HG03159 (cell line): Measurements from ENCODE around the gene OR2AG1.
A peak's percentile ranks its signal among the peaks of the same experiment; 100 is the strongest.
"Not testable (repeated sequence)": the region's sequence is repeated elsewhere in the genome, so short reads cannot be mapped to it uniquely, and the experiment has no call there.

Experiments
- ATAC-seq: cut with Tn5 transposase; IDR thresholded peaks from one replicate; pipeline ENCODE4 v1.9.1; 2021; ENCODE audit warnings: mild to moderate bottlenecking, moderate library complexity; ENCODE audit not compliant: unreplicated experiment

Gene OR2AG1

DNA sequence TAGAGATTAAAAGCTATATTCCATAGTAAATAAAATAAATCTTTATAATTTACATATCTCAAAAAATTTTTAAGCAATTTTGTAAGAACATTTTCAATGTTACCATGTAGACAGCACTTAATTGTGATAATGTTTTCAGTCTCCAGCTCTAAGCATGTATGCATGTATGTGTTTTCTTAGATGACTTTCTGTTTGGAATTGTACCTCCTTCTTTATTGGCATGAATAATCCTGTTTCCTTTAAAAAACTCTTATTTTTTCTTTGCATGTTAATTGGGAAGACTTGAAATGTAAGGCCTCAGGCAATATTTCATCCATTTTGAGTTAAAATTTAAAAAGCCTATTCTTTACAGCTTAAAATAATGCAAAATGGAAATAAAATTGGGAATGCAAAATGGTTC, 2.0 kb upstream of the OR2AG1 start:
- no peak for ATAC-seq

DNA sequence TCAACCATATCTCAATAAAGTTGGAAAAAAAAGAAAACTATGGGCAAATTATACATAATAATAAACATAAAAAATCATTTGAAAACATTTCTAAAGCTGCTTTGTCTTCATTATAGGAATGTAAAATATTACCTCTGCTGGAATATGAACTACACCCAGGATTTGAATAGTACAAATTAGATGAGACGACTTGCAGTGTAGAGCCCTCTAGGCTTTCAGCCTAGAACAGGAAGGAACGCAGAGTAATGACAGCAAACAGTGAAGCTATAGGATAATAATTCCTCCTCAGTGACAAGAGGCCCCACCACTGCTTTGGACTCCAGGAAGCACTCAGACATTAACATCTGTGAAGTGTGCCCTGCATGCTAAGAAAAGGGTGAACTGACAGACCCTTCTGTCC, 7.7 kb downstream of the OR2AG1 start:
- ATAC-seq: no peak

DNA sequence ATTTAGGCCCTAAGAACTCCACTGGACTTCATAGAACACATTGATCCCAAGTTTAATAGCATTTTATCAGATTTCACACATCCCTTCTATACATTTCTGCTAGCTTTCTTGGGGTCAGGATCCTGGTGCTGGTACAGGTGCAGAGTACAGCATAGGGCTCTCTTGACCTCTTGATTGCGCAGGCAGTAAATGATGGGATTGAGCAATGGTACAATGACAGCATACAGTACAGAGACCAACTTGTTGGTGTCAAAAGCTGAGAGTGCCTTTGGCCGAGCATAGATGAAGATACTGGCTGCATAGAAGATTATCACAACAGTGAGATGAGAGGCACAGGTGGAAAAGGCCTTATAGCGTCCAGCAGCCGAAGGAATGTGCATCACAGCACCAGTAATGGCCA, 11.8 kb downstream of the OR2AG1 start:
- no peak for ATAC-seq

DNA sequence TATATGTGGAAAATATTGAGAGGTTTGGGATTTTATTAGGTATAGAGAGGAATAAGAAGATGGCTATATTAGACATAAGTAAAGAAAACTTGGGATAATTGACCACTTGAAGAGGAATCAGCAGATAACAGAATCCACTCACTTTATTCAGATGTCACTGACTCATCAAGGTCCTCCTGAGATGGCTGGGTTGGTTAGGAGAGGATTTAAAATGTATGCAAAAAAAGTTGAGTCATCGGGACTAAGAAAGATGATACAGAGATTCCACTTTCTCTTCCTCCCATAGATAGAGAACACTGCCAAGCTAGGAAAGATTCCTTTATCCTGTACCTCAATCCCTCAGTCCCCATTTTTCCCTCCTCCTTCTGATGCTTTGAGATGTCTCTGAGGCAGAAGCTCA, 16.6 kb downstream of the OR2AG1 start, which contains the start of gene OR6A2:
TSS of gene OR6A2 (minus strand) at position 288 of the 400 bp plus-strand sequence. CDS start 3,981 bp downstream, outside the sequence.
- ATAC-seq: no peak

GRCh38 chr11:6801075-6801474, 18.3 kb downstream of the OR2AG1 start:
- ATAC-seq: not testable (repeated sequence)

DNA sequence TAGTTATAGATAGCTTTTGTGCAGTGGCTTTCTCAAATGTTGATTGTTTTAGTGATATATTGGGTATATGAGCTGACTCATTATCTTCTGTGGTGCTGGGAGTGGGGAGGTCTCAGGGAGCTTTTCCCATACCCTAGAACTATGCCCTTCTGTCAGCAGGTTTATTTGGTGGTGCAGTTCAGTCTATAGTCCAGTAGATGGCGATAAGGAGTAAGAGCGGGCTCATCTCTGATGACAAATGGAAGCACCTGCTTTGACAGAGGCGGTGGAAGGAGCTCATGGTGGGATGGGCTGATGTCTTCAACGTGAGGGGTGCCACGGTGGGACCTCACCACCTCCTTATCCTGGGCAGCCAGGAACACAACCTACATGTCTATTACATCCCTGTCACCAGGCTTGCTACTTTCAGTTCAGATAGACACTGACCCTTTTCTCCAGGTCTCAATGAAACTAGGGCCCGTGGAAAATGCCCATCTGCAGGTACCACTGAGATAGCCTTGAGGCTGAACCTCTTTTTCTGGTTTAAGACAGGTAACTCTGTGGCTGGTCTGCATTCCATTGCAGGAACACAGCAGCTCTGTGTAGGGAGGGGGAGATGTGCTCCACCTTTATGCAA, 29.7 kb downstream of the OR2AG1 start:
- peak; percentile 95 for ATAC-seq

DNA sequence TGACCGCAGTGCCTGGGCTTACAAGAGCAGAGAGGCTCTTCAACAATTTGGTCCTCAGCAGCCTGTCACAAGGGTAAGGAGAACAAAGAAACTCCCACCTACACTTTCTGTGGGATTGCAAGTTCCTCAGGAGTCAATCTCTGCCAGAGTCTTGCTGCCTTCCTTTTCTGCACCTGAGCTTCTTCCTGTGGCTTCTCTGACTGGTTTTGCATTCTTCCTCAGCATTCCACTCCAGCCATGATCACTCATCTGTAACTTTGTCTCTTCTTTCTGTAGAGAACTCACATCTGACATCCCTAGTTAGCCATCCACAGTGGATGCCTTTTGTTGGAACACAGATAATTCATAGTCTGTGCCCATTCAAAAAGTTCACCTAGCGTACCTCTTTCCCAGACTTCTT, 30.8 kb downstream of the OR2AG1 start:
- no peak for ATAC-seq

GRCh38 chr11:6817694-6818093, 34.9 kb downstream of the OR2AG1 start:
- ATAC-seq: no peak

- ATAC-seq: no peak
Observed at GRCh38 chr11:6818967-6819366, 36.1 kb downstream of the OR2AG1 start.

DNA sequence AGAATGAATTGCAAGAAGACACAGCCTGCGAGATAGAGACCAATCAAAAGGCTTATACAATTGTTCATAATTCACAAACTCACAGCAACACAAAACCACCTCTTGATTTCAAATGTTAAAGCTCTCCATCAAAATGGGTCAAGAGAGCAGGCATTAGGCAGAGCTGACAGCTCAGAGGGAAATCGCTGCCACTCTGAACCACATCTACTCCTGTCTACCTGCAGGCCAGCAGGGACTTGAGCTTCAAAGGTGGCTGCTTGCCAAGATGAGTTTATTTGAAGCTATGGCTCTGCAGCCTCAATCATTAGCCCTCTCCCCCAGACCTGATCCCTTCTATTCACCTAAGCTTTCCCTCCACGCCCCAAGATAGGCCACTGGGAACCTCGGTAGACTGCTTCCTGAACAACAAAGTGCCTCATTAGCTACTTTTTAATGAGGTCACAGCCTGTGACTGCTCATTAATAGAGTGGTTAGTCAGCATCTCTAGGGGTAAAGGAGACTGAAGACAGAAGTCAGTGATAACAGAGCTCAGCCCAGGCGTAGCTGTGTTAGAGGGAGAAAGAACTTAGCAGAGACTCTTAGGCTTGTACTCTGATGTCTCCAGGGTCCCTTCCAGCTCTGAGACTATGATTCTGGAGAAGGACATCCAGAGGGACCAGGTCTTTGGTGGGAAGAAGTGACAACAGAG, 41.5 kb downstream of the OR2AG1 start:
- ATAC-seq: no peak

DNA sequence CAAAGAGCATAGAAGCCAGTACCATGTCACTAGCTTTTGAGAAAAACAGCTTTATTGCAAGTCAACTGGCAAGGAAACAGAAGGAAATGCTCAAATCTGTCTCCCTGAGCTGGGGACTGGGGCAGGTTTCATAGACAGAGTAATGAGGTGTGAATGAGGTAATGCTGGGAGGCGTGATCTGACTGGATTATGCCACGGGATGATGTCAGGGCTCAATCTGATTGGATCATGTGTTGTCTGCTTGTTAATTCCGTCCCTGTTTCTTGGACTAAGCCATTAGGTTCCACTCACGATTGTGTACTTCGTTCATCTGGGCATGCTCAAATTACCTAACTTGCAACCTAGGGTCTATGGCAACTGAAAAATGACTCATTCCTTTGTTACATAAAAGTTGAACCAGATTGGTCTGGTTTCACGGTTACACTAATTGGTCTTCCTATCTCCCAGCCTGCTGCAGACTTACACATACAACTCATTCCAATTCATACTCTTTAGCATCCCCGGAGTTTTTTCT, 42.5 kb downstream of the OR2AG1 start:
- no peak for ATAC-seq

DNA sequence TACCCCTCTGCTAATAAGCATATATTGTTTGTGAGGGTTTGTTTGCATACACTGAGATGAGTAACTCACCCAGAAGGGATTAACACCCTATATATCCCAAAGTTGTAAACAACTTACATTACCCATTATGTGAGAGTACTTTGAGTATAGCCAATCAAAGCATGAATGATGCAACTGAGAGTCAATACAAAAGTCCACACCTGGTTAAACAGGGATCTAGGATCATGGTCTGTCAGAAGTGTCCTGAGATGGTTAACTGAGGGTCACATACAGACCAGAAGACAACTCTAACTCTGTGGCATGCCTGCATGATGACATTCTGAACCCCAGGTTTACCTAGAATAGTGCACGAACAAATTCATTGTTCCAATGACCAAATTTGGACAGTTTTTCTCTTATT, 45.3 kb downstream of the OR2AG1 start:
- ATAC-seq: no peak

DNA sequence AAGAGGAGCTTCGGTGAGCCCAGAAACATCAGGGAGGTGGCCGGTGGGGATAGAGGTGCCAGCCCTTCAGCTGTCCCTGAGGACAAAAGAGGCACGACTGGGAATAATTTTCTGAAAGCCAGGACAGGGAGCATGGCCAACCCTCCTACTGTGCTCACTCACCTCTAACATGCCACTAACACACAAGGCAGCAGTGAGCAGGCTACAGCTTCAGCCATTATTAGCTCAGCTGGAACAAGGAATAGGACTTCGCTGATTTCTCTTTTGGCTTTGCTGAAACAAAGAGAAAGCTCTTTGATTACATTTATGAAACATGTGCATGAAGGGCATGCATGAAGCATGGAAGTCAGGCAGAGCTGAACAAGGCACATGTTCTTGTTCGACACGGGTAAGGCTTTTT, 50.5 kb downstream of the OR2AG1 start:
- ATAC-seq: no peak

DNA sequence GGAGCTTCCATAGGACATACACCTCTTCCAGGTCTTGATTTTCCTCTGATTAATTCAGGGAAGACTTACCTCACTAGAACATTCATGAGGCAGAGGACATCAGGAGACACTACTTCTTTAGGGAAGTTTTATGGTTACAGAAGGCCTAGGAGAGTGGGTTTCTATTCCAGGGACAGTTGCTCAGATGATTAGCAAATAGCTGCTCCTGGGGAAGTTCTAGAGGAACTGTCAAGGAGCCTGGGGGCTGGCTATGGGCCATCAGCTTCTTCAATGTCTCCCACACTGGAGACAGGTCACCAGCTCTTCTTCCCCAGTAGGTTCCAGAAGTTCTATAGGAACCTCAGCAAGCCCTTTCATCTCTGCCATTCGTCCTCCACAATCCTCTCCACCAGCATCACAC, 51.2 kb downstream of the OR2AG1 start:
- ATAC-seq: no peak
